ENCODE measurements around the gene EGLN2.
"Not testable (repeated sequence)": the region's sequence is repeated elsewhere in the genome, so short reads cannot be mapped to it uniquely, and the experiment has no call there.

The EGLN2 gene

GRCh38 chr19:40827386-40828247 is 28.6 kb downstream of the EGLN2 start:
- no peak for TF ChIP-seq FOXP2 (optimal IDR thresholded peaks at IDR 0.05; ENCODE audit: control extremely low read depth, extremely low read length, insufficient read depth)
- TF ChIP-seq EZH2 (IDR thresholded peaks at IDR 0.05), result no peak
- no peak for TF ChIP-seq POLR2AphosphoS5 (IDR thresholded peaks at IDR 0.05; ENCODE audit: borderline replicate concordance, low read depth, low read length)
- Histone ChIP-seq H3K4me3 (no peak overlapping the region), H3K9me3 (ENCODE audit: low read depth, low read length) (no peaks in the 10 kb centered on the region), H3K36me3 (ENCODE audit: insufficient read depth, low read length) (no peaks in the 10 kb centered on the region), H3K27ac (no peak overlapping the region), H3K9ac (ENCODE audit: insufficient read length) (no peak overlapping the region)
- DNase-seq (ENCODE audit: low read depth, low spot score), result no peak

GRCh38 chr19:40829205-40829604 is 30.2 kb downstream of the EGLN2 start:
- Histone ChIP-seq H3K9me3 (ENCODE audit: low read depth, low read length) (no peaks in the 10 kb centered on the region), H3K36me3 (ENCODE audit: insufficient read depth, low read length) (no peaks in the 10 kb centered on the region), H3K4me3 (no peak overlapping the region), H3K9ac (ENCODE audit: insufficient read length) (no peak overlapping the region), H3K27ac (no peak overlapping the region)
- TF ChIP-seq FOXP2 (optimal IDR thresholded peaks at IDR 0.05; ENCODE audit: control extremely low read depth, extremely low read length, insufficient read depth) (no peak), EZH2 (IDR thresholded peaks at IDR 0.05) (no peak), POLR2AphosphoS5 (IDR thresholded peaks at IDR 0.05; ENCODE audit: borderline replicate concordance, low read depth, low read length) (no peak)
- DNase-seq (ENCODE audit: low read depth, low spot score), result no peak

- H3K27ac ChIP-seq; DNase-seq (ENCODE audit: low read depth, low spot score): not testable (repeated sequence)
Measured at GRCh38 chr19:40830741-40831140, 31.8 kb downstream of the EGLN2 start.

GRCh38 chr19:40831502-40832430 is 32.8 kb downstream of the EGLN2 start:
- 0 out of 2 replicates have a peak overlapping the region, but pooled peaks have one; percentile 18 for H3K4me3 ChIP-seq
- TF ChIP-seq POLR2AphosphoS5 (IDR thresholded peaks at IDR 0.05; ENCODE audit: borderline replicate concordance, low read depth, low read length), result no peak
- no peak for TF ChIP-seq FOXP2 (optimal IDR thresholded peaks at IDR 0.05; ENCODE audit: control extremely low read depth, extremely low read length, insufficient read depth)
- no peak for TF ChIP-seq EZH2 (IDR thresholded peaks at IDR 0.05)
- H3K27ac ChIP-seq, result peak overlapping the region; percentile 81
- H3K9ac ChIP-seq (ENCODE audit: insufficient read length), result peak overlapping the region; percentile 45
- no peaks in the 10 kb centered on the region for H3K9me3 ChIP-seq (ENCODE audit: low read depth, low read length)
- peak; percentile 55 for DNase-seq (ENCODE audit: low read depth, low spot score)
- H3K36me3 ChIP-seq (ENCODE audit: insufficient read depth, low read length), result no peaks in the 10 kb centered on the region

More at GRCh38 chr19:40830741-40831140, 31.8 kb downstream of the EGLN2 start:
- H3K36me3 ChIP-seq (ENCODE audit: insufficient read depth, low read length); H3K9me3 ChIP-seq (ENCODE audit: low read depth, low read length); H3K9ac ChIP-seq (ENCODE audit: insufficient read length); H3K4me3 ChIP-seq: not testable (repeated sequence)

GRCh38 chr19:40832431-40832790 is 33.4 kb downstream of the EGLN2 start:
- H3K4me3 ChIP-seq; H3K9ac ChIP-seq (ENCODE audit: insufficient read length); H3K9me3 ChIP-seq (ENCODE audit: low read depth, low read length); DNase-seq (ENCODE audit: low read depth, low spot score); H3K36me3 ChIP-seq (ENCODE audit: insufficient read depth, low read length): not testable (repeated sequence)
- H3K27ac ChIP-seq, result peak overlapping the region; percentile 81; the same call in 1 of the 2 replicates

- not testable (repeated sequence) for H3K9ac ChIP-seq (ENCODE audit: insufficient read length); H3K9me3 ChIP-seq (ENCODE audit: low read depth, low read length); H3K4me3 ChIP-seq; DNase-seq (ENCODE audit: low read depth, low spot score); H3K27ac ChIP-seq; H3K36me3 ChIP-seq (ENCODE audit: insufficient read depth, low read length)
Measured at GRCh38 chr19:40833728-40834533, 34.9 kb downstream of the EGLN2 start.

GRCh38 chr19:40836754-40837429 is 37.9 kb downstream of the EGLN2 start:
- Histone ChIP-seq H3K27ac (no peak overlapping the region), H3K36me3 (ENCODE audit: insufficient read depth, low read length) (no peaks in the 10 kb centered on the region), H3K9me3 (ENCODE audit: low read depth, low read length) (no peaks in the 10 kb centered on the region), H3K9ac (ENCODE audit: insufficient read length) (no peak overlapping the region), H3K4me3 (no peak overlapping the region)
- no peak for DNase-seq (ENCODE audit: low read depth, low spot score)
- TF ChIP-seq POLR2AphosphoS5 (IDR thresholded peaks at IDR 0.05; ENCODE audit: borderline replicate concordance, low read depth, low read length), result no peak
- TF ChIP-seq EZH2 (IDR thresholded peaks at IDR 0.05), result no peak
- TF ChIP-seq FOXP2 (optimal IDR thresholded peaks at IDR 0.05; ENCODE audit: control extremely low read depth, extremely low read length, insufficient read depth), result no peak

- H3K36me3 ChIP-seq (ENCODE audit: insufficient read depth, low read length); DNase-seq (ENCODE audit: low read depth, low spot score); H3K4me3 ChIP-seq; H3K27ac ChIP-seq; H3K9ac ChIP-seq (ENCODE audit: insufficient read length); H3K9me3 ChIP-seq (ENCODE audit: low read depth, low read length): not testable (repeated sequence)
Measured at GRCh38 chr19:40838477-40838876, 39.5 kb downstream of the EGLN2 start.

- not testable (repeated sequence) for DNase-seq (ENCODE audit: low read depth, low spot score); H3K9me3 ChIP-seq (ENCODE audit: low read depth, low read length); H3K4me3 ChIP-seq; H3K36me3 ChIP-seq (ENCODE audit: insufficient read depth, low read length); H3K27ac ChIP-seq; H3K9ac ChIP-seq (ENCODE audit: insufficient read length)
Measured at GRCh38 chr19:40842012-40842411, 43.0 kb downstream of the EGLN2 start.

GRCh38 chr19:40842997-40843652 is 44.1 kb downstream of the EGLN2 start:
- not testable (repeated sequence) for H3K9ac ChIP-seq (ENCODE audit: insufficient read length); H3K4me3 ChIP-seq; H3K9me3 ChIP-seq (ENCODE audit: low read depth, low read length); H3K36me3 ChIP-seq (ENCODE audit: insufficient read depth, low read length); H3K27ac ChIP-seq; DNase-seq (ENCODE audit: low read depth, low spot score)

- H3K9ac ChIP-seq (ENCODE audit: insufficient read length); DNase-seq (ENCODE audit: low read depth, low spot score); H3K36me3 ChIP-seq (ENCODE audit: insufficient read depth, low read length); H3K4me3 ChIP-seq; H3K27ac ChIP-seq; H3K9me3 ChIP-seq (ENCODE audit: low read depth, low read length): not testable (repeated sequence)
Measured at GRCh38 chr19:40843653-40844052, 44.7 kb downstream of the EGLN2 start.
